GM12878 (cell line): ENCODE results near the gene PTCRA. TPM values are rescaled to one million over a fixed set of nuclear protein-coding genes. Genes with fewer than 3 reads are reported as not detected.

Source experiments
- ATAC-seq: fragments of 200-7000 bp; cut with Tn5 transposase; 3 replicates; pipeline ENCODE4 v1.9.1; 2020; ENCODE audit warnings: mild to moderate bottlenecking, moderate library complexity
- BruUV-seq: library from RNA; stranded (reverse); fragments of 400-500 nt; replicated peaks from 2 replicates; lab custom pipeline; 2021; lab: Mats Ljungman, UMichigan
- CTCF ChIA-PET: fragments of 300-600 bp; sonication (Branson Sonifier 250); formaldehyde crosslinking; extraction: SDS; loops from one replicate; lab custom pipeline; 2021; ENCODE audit warnings: inconsistent platforms; lab: Yijun Ruan, JAX
- POLR2A ChIA-PET: fragments of 350-600 bp; formaldehyde crosslinking; extraction: SDS; loops from one replicate; lab custom pipeline; 2021; ENCODE audit warnings: inconsistent platforms; lab: Charles Lee
- RAD21 ChIA-PET: fragments of 300-600 bp; sonication (Branson Sonifier 250); formaldehyde crosslinking; loops from one replicate; lab custom pipeline; 2023; ENCODE audit warnings: antibody characterized with exemption; ENCODE audit not compliant: unreplicated experiment; lab: Charles Lee
- SMC1A ChIA-PET: fragments of 300-600 bp; sonication (Branson Sonifier 250); formaldehyde crosslinking; loops from one replicate; lab custom pipeline; 2023; ENCODE audit not compliant: unreplicated experiment, uncharacterized antibody; lab: Charles Lee
- DNase-seq: peaks from one replicate; pipeline ENCODE4 v3.0.0-alpha.2; 2011; ENCODE audit warnings: low read depth, low spot score
- FAIRE-seq: peaks from 3 replicates; lab custom pipeline; 2011; peaks lifted over from hg19 to GRCh38; lab: Jason Lieb, UNC
- H2AFZ ChIP-seq: 2 replicates; pipeline ENCODE4 v1.6.0; 2011; ENCODE audit warnings: low read depth, low read length, control low read depth; ENCODE audit not compliant: control insufficient read depth
- H3K27ac ChIP-seq: 2 replicates; pipeline ENCODE4 v1.5.1; 2011; ENCODE audit warnings: control low read depth; ENCODE audit not compliant: control insufficient read depth, insufficient read depth
- H3K27me3 ChIP-seq, 2 experiments: replicated peaks in 1 of 2; 2 replicates each; pipeline versions ENCODE4 v1.6.0 to v1.6.1; 2011; ENCODE audit warnings: low read length in 1 of 2; ENCODE audit not compliant: control insufficient read depth in 2 of 2, insufficient read depth in 2 of 2
- H3K36me3 ChIP-seq, 2 experiments: 2 replicates each; pipeline ENCODE4 v1.5.1; 2011; ENCODE audit warnings: low read length in 1 of 2; ENCODE audit not compliant: control insufficient read depth in 2 of 2, insufficient read depth in 2 of 2
- H3K4me1 ChIP-seq: 2 replicates; pipeline ENCODE4 v1.6.1; 2011; ENCODE audit warnings: mild to moderate bottlenecking, low read length, moderate library complexity, mixed read lengths; ENCODE audit not compliant: control insufficient read depth, insufficient read depth
- H3K4me2 ChIP-seq: 2 replicates; pipeline ENCODE4 v1.6.0; 2011; ENCODE audit warnings: control low read depth; ENCODE audit not compliant: control insufficient read depth, insufficient read depth
- H3K4me3 ChIP-seq: fragments of 200-600 bp; sonication (generic); 2 replicates; pipeline ENCODE4 v1.5.1; 2016
- H3K79me2 ChIP-seq: 2 replicates; pipeline ENCODE4 v1.6.0; 2011; ENCODE audit warnings: low read length; ENCODE audit not compliant: control insufficient read depth, insufficient read depth
- H3K9ac ChIP-seq: 2 replicates; pipeline ENCODE4 v1.8.0; 2011; ENCODE audit warnings: low read length, control low read depth, mixed read lengths; ENCODE audit not compliant: control insufficient read depth, insufficient read depth
- H3K9me3 ChIP-seq: replicated peaks from 3 replicates; pipeline ENCODE4 v1.5.1; 2011; ENCODE audit warnings: mild to moderate bottlenecking, low read length; ENCODE audit not compliant: control insufficient read depth, insufficient read depth
- H4K20me1 ChIP-seq: 2 replicates; pipeline ENCODE4 v1.6.0; 2011; ENCODE audit not compliant: control insufficient read depth, insufficient read depth
- MAX ChIP-seq: IDR thresholded peaks from 2 replicates; pipeline ENCODE4 v1.6.1; 2012; ENCODE audit warnings: low read depth, low read length, improper control_type of control experiment
- WGBS: methylation state at CpG from one replicate; pipeline ENCODE4 v1.1.6; 2016; ENCODE audit warnings: low lambda C conversion rate; ENCODE audit not compliant: insufficient replicate concordance, insufficient coverage; ENCODE audit errors: missing lambda C conversion rate; 5-methylcytosine and 5-hydroxymethylcytosine counted together
- in situ Hi-C: fragments of 300-500 bp; cut with MboI; formaldehyde crosslinking; loops from 9 replicates; pipeline ENCODE4 v1.14.3; 2018; ENCODE audit warnings: mixed read lengths
- intact Hi-C: fragments of 100-400 bp; cut with micrococcal nuclease; formaldehyde crosslinking; loops from one replicate; pipeline ENCODE4 v1.14.2; 2022; ENCODE audit not compliant: unreplicated experiment
- polyA plus RNA-seq, 11 experiments: library from polyadenylated mRNA; depleted of rRNA in 4 of 11; unstranded in 6 of 11; stranded (reverse) in 5 of 11; fragments of >200 nt; fragmentation: Nextera tagmentation in 4 of 11; fragmentation: Illumina TruSeq in 1 of 11; extraction: Ambion mirVana in 4 of 11; extraction: Trizol in 1 of 11; gene quantifications; 1 replicate in 1 of 11; 2 replicates in 10 of 11; pipeline versions ENCODE4 v1.2.1 to v1.2.3, GENCODE V29; 2011 to 2016; ENCODE audit warnings: inconsistent platforms in 2 of 11, missing spikeins in 2 of 11, low read depth in 1 of 11
- total RNA-seq, 4 experiments: library from RNA; depleted of rRNA in 3 of 4; stranded (reverse); fragments of >200 nt in 3 of 4; fragmentation: Illumina TruSeq in 1 of 4; extraction: Trizol in 1 of 4; gene quantifications; 2 replicates each; pipeline versions ENCODE4 v1.2.1 to v1.2.3, GENCODE V29; 2013 to 2021
- TF ChIP-seq, protein P1 (sequence below): IDR thresholded peaks from 2 replicates; pipeline ENCODE4 v1.6.1; 2011; ENCODE audit warnings: mild to moderate bottlenecking, low read depth, low read length, moderate library complexity; ENCODE audit not compliant: insufficient replicate concordance

The PTCRA gene
- total and polyA plus RNA-seq, 10 of the 15 experiments (the other 5 are each of a cell fraction or from before 2014, with no cell fraction given), result 0.10 to 1.1 (median 0.19) TPM; not detected in 4

GRCh38 chr6:42889815-42890214 is 26.0 kb upstream of the PTCRA start:
- POLR2A ChIA-PET, result interaction anchor here (0.9 to 2.3 kb wide), 2 partner anchors 10 to 144 kb away, joined by 4 to 16 read pairs; partner anchors contain the start of genes RPL7L1 and TBCC
- H2AFZ ChIP-seq, result no peak overlapping the region
- peaks cover 7 to 10% of the 10 kb centered on the region in 2 experiments for H3K36me3 ChIP-seq
- CTCF ChIA-PET, result no interaction called here
- RAD21 ChIA-PET, result no interaction called here
- peak overlapping the region; percentile 88 for H3K27ac ChIP-seq
- peaks cover 15% of the 10 kb centered on the region for H3K4me1 ChIP-seq
- H3K79me2 ChIP-seq, result peaks cover 4% of the 10 kb centered on the region; the same call in 1 of the 2 replicates
- intact Hi-C loops, result loop anchor here (2.0 to 5.0 kb wide), 2 partner anchors 108 to 143 kb away; partner anchors contain the start of genes BICRAL and TBCC
- FAIRE-seq (no peak), ATAC-seq (peak; percentile 12), DNase-seq (no peak)
- peak overlapping the region; percentile 83 for H3K4me2 ChIP-seq
- SMC1A ChIA-PET, result interaction anchor here (2.3 kb wide), 1 partner anchor 10 kb away, joined by 9 read pairs; the partner anchor contains the start of gene RPL7L1
- TF ChIP-seq MAX, result no peak
- TF ChIP-seq, protein P1, sequence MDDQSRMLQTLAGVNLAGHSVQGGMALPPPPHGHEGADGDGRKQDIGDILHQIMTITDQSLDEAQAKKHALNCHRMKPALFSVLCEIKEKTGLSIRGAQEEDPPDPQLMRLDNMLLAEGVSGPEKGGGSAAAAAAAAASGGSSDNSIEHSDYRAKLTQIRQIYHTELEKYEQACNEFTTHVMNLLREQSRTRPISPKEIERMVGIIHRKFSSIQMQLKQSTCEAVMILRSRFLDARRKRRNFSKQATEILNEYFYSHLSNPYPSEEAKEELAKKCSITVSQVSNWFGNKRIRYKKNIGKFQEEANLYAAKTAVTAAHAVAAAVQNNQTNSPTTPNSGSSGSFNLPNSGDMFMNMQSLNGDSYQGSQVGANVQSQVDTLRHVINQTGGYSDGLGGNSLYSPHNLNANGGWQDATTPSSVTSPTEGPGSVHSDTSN, result no peak
- H3K9me3 ChIP-seq, result no peaks in the 10 kb centered on the region
- no peaks in the 10 kb centered on the region for H4K20me1 ChIP-seq
- H3K9ac ChIP-seq, result peak overlapping the region; percentile 97
- H3K4me3 ChIP-seq, result peak overlapping the region; percentile 85
- in situ Hi-C loops, result no loop called here
- BruUV-seq, result no TSS peak
- no peaks in the 10 kb centered on the region for H3K27me3 ChIP-seq
- WGBS, result 49% methylated on average over 4 of the region's 4 CpGs
